GM12873 (cell line): ENCODE data around the gene FRMPD1.

ENCODE experiments used
- TF ChIP-seq, protein P1 (sequence below): IDR thresholded peaks from 2 replicates; pipeline ENCODE4 v1.5.1; 2012; ENCODE audit warnings: low read depth, mild to moderate bottlenecking, moderate library complexity, low read length, control low read depth; ENCODE audit not compliant: insufficient read depth; ENCODE audit errors: missing control alignments

The FRMPD1 gene

DNA sequence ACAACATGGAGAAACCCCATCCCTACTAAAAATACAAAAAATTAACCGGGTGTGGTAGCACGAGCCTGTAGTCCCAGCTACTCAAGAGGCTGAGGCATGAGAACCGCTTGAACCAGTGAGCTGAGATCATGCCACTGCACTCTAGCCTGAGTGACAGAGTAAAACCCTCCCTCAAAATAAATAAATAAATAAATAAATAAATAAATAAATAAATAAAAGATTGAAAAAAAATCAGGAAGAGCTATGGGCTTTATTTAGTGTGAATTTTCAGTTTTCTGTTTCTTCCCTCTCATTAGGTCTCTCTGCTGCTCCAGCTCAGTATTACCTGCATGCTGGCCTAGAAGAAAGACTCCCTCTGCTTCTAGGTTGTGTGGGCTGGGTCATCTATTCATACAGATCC is 55.0 kb downstream of the FRMPD1 start:
- TF ChIP-seq, protein P1, sequence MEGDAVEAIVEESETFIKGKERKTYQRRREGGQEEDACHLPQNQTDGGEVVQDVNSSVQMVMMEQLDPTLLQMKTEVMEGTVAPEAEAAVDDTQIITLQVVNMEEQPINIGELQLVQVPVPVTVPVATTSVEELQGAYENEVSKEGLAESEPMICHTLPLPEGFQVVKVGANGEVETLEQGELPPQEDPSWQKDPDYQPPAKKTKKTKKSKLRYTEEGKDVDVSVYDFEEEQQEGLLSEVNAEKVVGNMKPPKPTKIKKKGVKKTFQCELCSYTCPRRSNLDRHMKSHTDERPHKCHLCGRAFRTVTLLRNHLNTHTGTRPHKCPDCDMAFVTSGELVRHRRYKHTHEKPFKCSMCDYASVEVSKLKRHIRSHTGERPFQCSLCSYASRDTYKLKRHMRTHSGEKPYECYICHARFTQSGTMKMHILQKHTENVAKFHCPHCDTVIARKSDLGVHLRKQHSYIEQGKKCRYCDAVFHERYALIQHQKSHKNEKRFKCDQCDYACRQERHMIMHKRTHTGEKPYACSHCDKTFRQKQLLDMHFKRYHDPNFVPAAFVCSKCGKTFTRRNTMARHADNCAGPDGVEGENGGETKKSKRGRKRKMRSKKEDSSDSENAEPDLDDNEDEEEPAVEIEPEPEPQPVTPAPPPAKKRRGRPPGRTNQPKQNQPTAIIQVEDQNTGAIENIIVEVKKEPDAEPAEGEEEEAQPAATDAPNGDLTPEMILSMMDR, result no peak

GRCh38 chr9:37706290-37706689 is 55.5 kb downstream of the FRMPD1 start:
- TF ChIP-seq, protein P1, result no peak

- TF ChIP-seq, protein P1, result no peak
Measured at GRCh38 chr9:37707748-37708147, 57.0 kb downstream of the FRMPD1 start.

DNA sequence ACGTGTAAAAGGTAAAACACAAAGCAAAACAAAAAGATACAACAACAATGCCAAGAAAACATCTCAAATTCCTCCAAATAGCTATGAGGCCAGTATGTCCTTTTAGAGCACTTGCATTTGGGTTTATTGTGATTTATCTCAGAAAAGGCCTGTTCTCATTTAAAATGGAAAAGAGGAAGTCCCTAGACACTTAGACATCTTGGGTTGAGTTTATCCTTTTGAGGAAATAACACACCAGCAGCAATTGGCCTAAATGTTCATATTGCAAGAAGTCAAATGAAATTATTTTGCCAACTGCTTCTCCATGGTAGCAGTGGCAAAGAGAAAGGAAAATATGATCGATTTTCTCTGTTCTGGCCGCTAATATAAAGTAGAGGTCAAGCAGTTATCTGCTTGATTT is 59.3 kb downstream of the FRMPD1 start:
- TF ChIP-seq, protein P1, result no peak

GRCh38 chr9:37715260-37715659 is 64.5 kb downstream of the FRMPD1 start:
- TF ChIP-seq, protein P1, result no peak

DNA sequence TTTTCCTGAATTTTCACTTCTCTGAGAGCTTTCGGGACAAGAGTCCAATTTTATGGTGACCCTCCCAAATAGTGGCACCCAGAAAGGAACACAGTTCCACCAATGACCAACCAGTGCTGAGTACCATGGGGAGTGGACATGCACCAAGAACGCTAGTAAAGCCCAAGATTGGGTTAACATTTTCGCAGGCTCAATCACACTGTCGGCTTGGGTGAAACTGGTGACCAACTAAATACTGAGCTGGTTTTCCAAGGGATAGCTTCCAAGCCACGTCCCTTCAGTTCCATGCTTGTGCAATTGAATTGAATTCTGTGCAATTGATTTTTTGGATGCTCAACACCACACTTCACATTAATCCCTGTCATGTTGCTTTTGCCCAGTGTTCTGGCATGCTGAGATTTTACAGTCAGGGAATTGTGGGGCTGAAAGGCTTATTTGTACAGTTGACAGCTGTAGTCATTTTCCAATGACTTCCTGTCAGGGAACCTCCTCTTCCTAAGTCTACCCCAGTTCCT is 65.3 kb downstream of the FRMPD1 start:
- TF ChIP-seq, protein P1, result no peak

DNA sequence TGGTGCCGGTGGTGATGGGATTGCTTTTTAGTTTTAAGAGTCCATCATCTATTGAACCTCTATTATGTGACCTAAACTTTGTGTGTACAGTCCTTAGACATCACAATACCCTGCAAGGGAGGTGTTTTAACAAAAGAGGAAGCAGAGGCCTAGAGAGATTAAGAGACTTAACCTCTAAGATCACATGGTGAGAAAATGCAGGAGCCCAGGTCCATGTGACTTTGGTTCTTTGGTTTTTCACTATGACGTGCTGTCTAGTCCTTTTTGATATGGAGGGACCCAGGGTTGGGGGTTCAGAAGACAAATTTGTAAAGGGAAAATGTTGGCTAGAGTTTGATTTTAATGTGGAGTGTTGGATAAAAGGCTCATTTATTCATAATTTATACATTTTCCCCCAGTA is 68.8 kb downstream of the FRMPD1 start:
- TF ChIP-seq, protein P1, result no peak

DNA sequence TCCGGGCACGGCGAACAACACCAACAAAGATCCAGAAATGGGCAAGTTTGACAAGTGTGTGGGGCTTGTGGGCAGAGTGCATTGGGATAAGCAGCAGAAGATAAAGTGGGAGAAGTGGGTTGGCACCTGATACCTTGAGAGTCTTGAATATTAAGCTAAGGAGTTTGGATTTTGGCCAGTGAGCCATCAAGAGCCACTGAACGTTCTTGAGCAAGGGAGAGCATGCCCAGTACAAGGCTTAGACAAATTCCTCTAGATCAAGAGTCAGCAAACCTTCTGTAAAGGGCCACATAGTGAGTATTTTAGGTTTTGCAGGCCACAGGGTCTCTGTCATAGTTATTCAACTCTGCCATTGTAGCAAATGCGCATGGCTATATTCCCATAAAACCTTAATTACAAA is 76.3 kb downstream of the FRMPD1 start:
- TF ChIP-seq, protein P1, result no peak
